Esophagus muscularis mucosa (tissue), 4 donors: Measurements from ENCODE around the gene PSMB2. TPM values are rescaled to one million over a fixed set of nuclear protein-coding genes. Genes with fewer than 3 reads are reported as not detected.

Experiments used
- DNase-seq: peaks from one replicate; pipeline ENCODE4 v3.0.0-alpha.2; 2017; ENCODE audit errors: extremely low spot score
- H3K27ac ChIP-seq, 4 donors: fragments of 200-600 bp; sonication (generic); replicated peaks in 1 of 4; 1 replicate in 3 of 4; 2 replicates in 1 of 4; pipeline ENCODE4 v1.5.1; 2016 to 2019; ENCODE audit warnings: mild to moderate bottlenecking in 1 of 4
- H3K27me3 ChIP-seq, 4 donors: fragments of 200-600 bp; sonication (generic); one replicate each; pipeline versions ENCODE4 v1.5.1 to v1.6.0; 2016 to 2019
- H3K36me3 ChIP-seq, 4 donors: fragments of 200-600 bp; sonication (generic); one replicate each; pipeline ENCODE4 v1.5.1; 2016 to 2019
- H3K4me1 ChIP-seq, 4 donors: fragments of 200-600 bp; sonication (generic); one replicate each; pipeline ENCODE4 v1.5.1; 2016 to 2019
- H3K4me3 ChIP-seq, 4 donors: fragments of 200-600 bp; sonication (generic); 1 replicate in 2 of 4; 2 replicates in 2 of 4; pipeline ENCODE4 v1.5.1; 2016 to 2019; ENCODE audit warnings: mild to moderate bottlenecking in 4 of 4, moderate library complexity in 1 of 4
- H3K9me3 ChIP-seq, 4 donors: fragments of 200-600 bp; sonication (generic); 1 replicate in 3 of 4; 2 replicates in 1 of 4; pipeline ENCODE4 v1.5.1; 2016 to 2019
- EP300 ChIP-seq: sonication (generic); formaldehyde crosslinking; IDR thresholded peaks from one replicate; pipeline ENCODE4 v1.6.1; 2017; ENCODE audit warnings: antibody characterized with exemption
- POLR2A ChIP-seq: fragments of 450-650 bp; IDR thresholded peaks from one replicate; pipeline ENCODE4 v1.6.1; 2017; ENCODE audit warnings: antibody characterized with exemption, moderate library complexity, mild to moderate bottlenecking, low read depth
- POLR2AphosphoS5 ChIP-seq, 2 donors: sonication (generic); formaldehyde crosslinking; IDR thresholded peaks; one replicate each; pipeline ENCODE4 v1.6.1; 2017; ENCODE audit warnings: antibody characterized with exemption in 2 of 2
- WGBS: methylation state at CpG from one replicate; pipeline ENCODE4 v1.1.5; 2018; 5-methylcytosine and 5-hydroxymethylcytosine counted together
- intact Hi-C: fragments of 100-400 bp; cut with DNase I; formaldehyde crosslinking; loops from one replicate; pipeline ENCODE4 v1.15.1; 2023
- total RNA-seq, 4 donors: library from RNA; depleted of rRNA; stranded (reverse); fragments of >200 nt; gene quantifications; one replicate each; pipeline versions ENCODE4 v1.1.0 to v1.2.1, GENCODE V29; 2016
- TF ChIP-seq, protein P1 (sequence below), 3 experiments: fragments of 200-600 bp in 2 of 3; fragments of 450-650 bp in 1 of 3; sonication (generic) in 2 of 3; IDR thresholded peaks; one replicate each; pipeline ENCODE4 v1.5.1; 2017 to 2019; ENCODE audit warnings: antibody characterized with exemption in 3 of 3, mild to moderate bottlenecking in 2 of 3, moderate library complexity in 1 of 3

PSMB2 gene
- total RNA-seq, 4 donors from 2014 or later, result 30.3 to 40.5 (median 32.4) TPM

GRCh38 chr1:35594005-35594760 lies 47.1 kb downstream of the PSMB2 start:
- intact Hi-C loops, result no loop called here
- no peak for DNase-seq
- Histone ChIP-seq H3K9me3 (no peaks in the 10 kb centered on the region), H3K4me3 (no peak overlapping the region), H3K27ac (no peak overlapping the region), H3K36me3 (peaks cover 0 to 24% (median 8%) of the 10 kb centered on the region in 4 donors), H3K27me3 (no peaks in the 10 kb centered on the region), H3K4me1 (peaks cover 0 to 4% (median 0%) of the 10 kb centered on the region in 4 donors)
- 94% methylated on average over 9 of the region's 9 CpGs for WGBS
- TF ChIP-seq, protein P1, sequence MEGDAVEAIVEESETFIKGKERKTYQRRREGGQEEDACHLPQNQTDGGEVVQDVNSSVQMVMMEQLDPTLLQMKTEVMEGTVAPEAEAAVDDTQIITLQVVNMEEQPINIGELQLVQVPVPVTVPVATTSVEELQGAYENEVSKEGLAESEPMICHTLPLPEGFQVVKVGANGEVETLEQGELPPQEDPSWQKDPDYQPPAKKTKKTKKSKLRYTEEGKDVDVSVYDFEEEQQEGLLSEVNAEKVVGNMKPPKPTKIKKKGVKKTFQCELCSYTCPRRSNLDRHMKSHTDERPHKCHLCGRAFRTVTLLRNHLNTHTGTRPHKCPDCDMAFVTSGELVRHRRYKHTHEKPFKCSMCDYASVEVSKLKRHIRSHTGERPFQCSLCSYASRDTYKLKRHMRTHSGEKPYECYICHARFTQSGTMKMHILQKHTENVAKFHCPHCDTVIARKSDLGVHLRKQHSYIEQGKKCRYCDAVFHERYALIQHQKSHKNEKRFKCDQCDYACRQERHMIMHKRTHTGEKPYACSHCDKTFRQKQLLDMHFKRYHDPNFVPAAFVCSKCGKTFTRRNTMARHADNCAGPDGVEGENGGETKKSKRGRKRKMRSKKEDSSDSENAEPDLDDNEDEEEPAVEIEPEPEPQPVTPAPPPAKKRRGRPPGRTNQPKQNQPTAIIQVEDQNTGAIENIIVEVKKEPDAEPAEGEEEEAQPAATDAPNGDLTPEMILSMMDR (IDR thresholded peaks at IDR 0.05), result no peak
- TF ChIP-seq POLR2AphosphoS5 (IDR thresholded peaks at IDR 0.05) (no peak), EP300 (no peak), POLR2A (no peak)

GRCh38 chr1:35592991-35593769 lies 48.1 kb downstream of the PSMB2 start:
- WGBS, result 63% methylated on average over 8 of the region's 8 CpGs
- Histone ChIP-seq H3K4me1 (peaks cover 0 to 4% (median 0%) of the 10 kb centered on the region in 4 donors), H3K27ac (no peak overlapping the region), H3K27me3 (no peaks in the 10 kb centered on the region), H3K36me3 (peaks cover 0 to 19% (median 6%) of the 10 kb centered on the region in 4 donors), H3K4me3 (no peak overlapping the region), H3K9me3 (no peaks in the 10 kb centered on the region)
- no peak for DNase-seq
- no peak for TF ChIP-seq POLR2AphosphoS5 (IDR thresholded peaks at IDR 0.05)
- TF ChIP-seq, protein P1 (IDR thresholded peaks at IDR 0.05), result no peak
- no peak for TF ChIP-seq POLR2A
- TF ChIP-seq EP300, result no peak
- intact Hi-C loops, result no loop called here

- H3K4me1 ChIP-seq, result peaks cover 0 to 4% (median 0%) of the 10 kb centered on the region in 4 donors
- no peaks in the 10 kb centered on the region for H3K9me3 ChIP-seq
- DNase-seq, result no peak
- no peak overlapping the region for H3K4me3 ChIP-seq
- H3K27me3 ChIP-seq, result no peaks in the 10 kb centered on the region
- H3K27ac ChIP-seq, result no peak overlapping the region
- TF ChIP-seq, protein P1 (IDR thresholded peaks at IDR 0.05), result no peak
- TF ChIP-seq POLR2A, result no peak
- TF ChIP-seq POLR2AphosphoS5 (IDR thresholded peaks at IDR 0.05), result no peak
- TF ChIP-seq EP300, result no peak
- 93% methylated on average over 8 of the region's 8 CpGs for WGBS
- peaks cover 0 to 16% (median 6%) of the 10 kb centered on the region in 4 donors for H3K36me3 ChIP-seq
- intact Hi-C loops, result no loop called here
Observed at GRCh38 chr1:35591211-35591610, 50.1 kb downstream of the PSMB2 start.

GRCh38 chr1:35590476-35591040 lies 50.8 kb downstream of the PSMB2 start:
- 94% methylated on average over 14 of the region's 25 CpGs for WGBS
- intact Hi-C loops, result no loop called here
- Histone ChIP-seq H3K4me1 (peaks cover 0 to 4% (median 0%) of the 10 kb centered on the region in 4 donors), H3K36me3 (peaks cover 0 to 13% (median 6%) of the 10 kb centered on the region in 4 donors), H3K9me3 (no peaks in the 10 kb centered on the region), H3K27me3 (no peaks in the 10 kb centered on the region), H3K4me3 (no peak overlapping the region), H3K27ac (no peak overlapping the region)
- TF ChIP-seq POLR2AphosphoS5 (IDR thresholded peaks at IDR 0.05), result no peak
- TF ChIP-seq EP300, result no peak
- TF ChIP-seq, protein P1 (IDR thresholded peaks at IDR 0.05), result no peak
- TF ChIP-seq POLR2A, result no peak
- no peak for DNase-seq
